ENCODE measurements around the gene NTRK3. TPM values are rescaled to one million over a fixed set of nuclear protein-coding genes. Genes with fewer than 3 reads are reported as not detected.

The NTRK3 gene
- total RNA-seq, 1 donor from 2014 or later = not detected

DNA sequence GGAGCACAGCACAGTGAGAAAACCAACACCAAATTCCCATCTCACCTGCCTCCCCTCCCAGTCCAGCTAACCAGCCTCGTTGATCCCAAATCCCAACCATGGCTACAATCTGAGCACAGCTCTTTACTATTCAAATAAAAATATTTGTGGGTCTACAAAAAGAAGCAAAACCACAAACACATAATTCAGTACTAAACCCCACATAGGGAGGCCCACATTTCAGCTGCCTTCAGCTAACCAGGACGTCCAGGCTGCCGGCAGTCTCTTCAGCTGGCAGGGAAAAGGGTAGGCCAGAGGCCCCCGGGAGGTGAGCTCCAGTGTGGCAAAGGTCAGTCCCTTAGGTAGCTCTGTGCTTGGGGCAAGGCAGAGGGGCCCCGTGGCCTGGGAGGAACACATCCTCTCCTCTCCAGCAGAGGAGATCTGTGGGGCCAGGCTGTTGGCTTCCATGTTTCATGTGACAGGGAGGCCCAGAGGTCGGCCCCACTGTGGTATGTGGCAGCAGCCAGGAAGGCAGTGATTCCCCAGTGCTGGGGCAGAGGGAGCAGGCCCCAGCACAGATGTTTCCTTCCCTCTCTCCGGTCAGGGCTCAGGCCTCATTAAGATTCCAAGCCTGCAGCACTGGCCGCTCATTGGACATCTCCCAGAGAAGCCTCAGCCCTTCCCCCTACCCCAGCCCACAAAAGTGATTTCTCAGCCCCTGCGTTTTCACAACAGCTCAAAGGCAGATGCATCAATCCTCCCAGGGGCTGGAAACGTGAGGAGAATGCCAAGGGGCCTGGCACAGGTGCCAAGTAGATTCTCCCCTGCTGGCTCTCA is 381.4 kb downstream of the NTRK3 start:
- no peaks in the 10 kb centered on the region for H3K36me3 Mint-ChIP-seq (ENCODE audit: unreplicated experiment)

DNA sequence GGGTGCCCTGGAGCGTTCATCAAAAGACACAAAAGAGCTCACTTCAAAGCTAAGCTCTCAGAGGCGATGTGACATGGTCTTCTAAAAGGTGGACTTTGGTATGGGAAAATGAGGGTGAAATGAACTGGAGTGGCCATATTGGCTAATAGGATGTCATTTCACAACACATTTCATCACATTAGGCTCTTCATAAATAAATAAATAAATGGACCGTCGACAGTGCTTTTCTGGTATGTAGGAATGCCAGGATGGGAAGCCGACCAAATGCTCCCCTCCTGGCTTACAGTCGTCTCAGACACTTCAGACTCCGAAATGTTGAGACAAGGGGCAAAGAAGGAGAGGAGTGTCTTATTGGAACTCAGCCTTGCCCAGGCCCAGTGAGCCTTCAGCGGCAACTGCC is 383.0 kb downstream of the NTRK3 start:
- DNase-seq (ENCODE audit: extremely low spot score, unreplicated experiment) = no peak
- H3K4me1 Mint-ChIP-seq (ENCODE audit: unreplicated experiment) = no peaks in the 10 kb centered on the region
- TF ChIP-seq, protein P1, sequence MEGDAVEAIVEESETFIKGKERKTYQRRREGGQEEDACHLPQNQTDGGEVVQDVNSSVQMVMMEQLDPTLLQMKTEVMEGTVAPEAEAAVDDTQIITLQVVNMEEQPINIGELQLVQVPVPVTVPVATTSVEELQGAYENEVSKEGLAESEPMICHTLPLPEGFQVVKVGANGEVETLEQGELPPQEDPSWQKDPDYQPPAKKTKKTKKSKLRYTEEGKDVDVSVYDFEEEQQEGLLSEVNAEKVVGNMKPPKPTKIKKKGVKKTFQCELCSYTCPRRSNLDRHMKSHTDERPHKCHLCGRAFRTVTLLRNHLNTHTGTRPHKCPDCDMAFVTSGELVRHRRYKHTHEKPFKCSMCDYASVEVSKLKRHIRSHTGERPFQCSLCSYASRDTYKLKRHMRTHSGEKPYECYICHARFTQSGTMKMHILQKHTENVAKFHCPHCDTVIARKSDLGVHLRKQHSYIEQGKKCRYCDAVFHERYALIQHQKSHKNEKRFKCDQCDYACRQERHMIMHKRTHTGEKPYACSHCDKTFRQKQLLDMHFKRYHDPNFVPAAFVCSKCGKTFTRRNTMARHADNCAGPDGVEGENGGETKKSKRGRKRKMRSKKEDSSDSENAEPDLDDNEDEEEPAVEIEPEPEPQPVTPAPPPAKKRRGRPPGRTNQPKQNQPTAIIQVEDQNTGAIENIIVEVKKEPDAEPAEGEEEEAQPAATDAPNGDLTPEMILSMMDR (IDR thresholded peaks at IDR 0.05) = no peak
- H3K4me3 Mint-ChIP-seq (ENCODE audit: unreplicated experiment) = no peak overlapping the region
- no peak overlapping the region for H3K27ac Mint-ChIP-seq (ENCODE audit: unreplicated experiment)
- peaks cover 6% of the 10 kb centered on the region for H3K9me3 Mint-ChIP-seq (ENCODE audit: unreplicated experiment)
- no peaks in the 10 kb centered on the region for H3K27me3 Mint-ChIP-seq (ENCODE audit: unreplicated experiment)
- H3K36me3 Mint-ChIP-seq (ENCODE audit: unreplicated experiment) = no peaks in the 10 kb centered on the region

More for the DNA sequence above, 381.4 kb downstream of the NTRK3 start:
- peaks cover 6% of the 10 kb centered on the region for H3K9me3 Mint-ChIP-seq (ENCODE audit: unreplicated experiment)
- H3K4me1 Mint-ChIP-seq (ENCODE audit: unreplicated experiment) = no peaks in the 10 kb centered on the region
- TF ChIP-seq, protein P1 (IDR thresholded peaks at IDR 0.05) = no peak
- H3K27ac Mint-ChIP-seq (ENCODE audit: unreplicated experiment) = no peak overlapping the region
- no peaks in the 10 kb centered on the region for H3K27me3 Mint-ChIP-seq (ENCODE audit: unreplicated experiment)
- DNase-seq (ENCODE audit: extremely low spot score, unreplicated experiment) = no peak
- no peak overlapping the region for H3K4me3 Mint-ChIP-seq (ENCODE audit: unreplicated experiment)

DNA sequence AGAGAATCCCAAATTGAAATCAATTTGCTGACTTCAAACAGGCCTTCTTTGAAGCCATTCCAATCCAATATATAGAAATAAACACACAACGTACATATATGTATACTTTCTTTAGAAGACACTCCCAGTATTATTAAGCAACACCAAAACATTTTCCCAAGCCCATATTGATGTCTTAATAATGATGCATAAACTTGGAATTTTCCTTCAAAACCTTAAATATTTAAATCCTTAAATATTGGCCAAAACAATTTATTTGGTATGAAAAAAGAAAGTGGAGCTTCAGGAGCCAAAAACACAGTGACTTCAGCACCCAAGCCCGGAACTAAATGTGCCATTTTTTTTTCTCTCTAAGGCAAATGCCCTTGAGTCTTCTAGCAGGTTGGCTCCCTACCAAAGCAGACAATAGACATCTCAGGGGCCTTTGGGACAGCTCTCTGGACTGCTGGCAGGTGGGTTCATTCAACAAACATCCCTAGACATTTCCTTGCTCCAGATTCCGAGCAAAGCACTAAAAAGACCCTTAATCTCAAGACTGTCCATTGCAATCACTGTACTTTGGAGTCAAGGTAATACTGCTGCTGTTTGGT is 384.7 kb downstream of the NTRK3 start:
- no peak overlapping the region for H3K4me3 Mint-ChIP-seq (ENCODE audit: unreplicated experiment)
- no peak for DNase-seq (ENCODE audit: extremely low spot score, unreplicated experiment)
- no peaks in the 10 kb centered on the region for H3K27me3 Mint-ChIP-seq (ENCODE audit: unreplicated experiment)
- TF ChIP-seq, protein P1 (IDR thresholded peaks at IDR 0.05) = no peak
- H3K4me1 Mint-ChIP-seq (ENCODE audit: unreplicated experiment) = no peaks in the 10 kb centered on the region
- H3K36me3 Mint-ChIP-seq (ENCODE audit: unreplicated experiment) = no peaks in the 10 kb centered on the region
- no peak overlapping the region for H3K27ac Mint-ChIP-seq (ENCODE audit: unreplicated experiment)
- H3K9me3 Mint-ChIP-seq (ENCODE audit: unreplicated experiment) = peaks cover 6% of the 10 kb centered on the region

DNA sequence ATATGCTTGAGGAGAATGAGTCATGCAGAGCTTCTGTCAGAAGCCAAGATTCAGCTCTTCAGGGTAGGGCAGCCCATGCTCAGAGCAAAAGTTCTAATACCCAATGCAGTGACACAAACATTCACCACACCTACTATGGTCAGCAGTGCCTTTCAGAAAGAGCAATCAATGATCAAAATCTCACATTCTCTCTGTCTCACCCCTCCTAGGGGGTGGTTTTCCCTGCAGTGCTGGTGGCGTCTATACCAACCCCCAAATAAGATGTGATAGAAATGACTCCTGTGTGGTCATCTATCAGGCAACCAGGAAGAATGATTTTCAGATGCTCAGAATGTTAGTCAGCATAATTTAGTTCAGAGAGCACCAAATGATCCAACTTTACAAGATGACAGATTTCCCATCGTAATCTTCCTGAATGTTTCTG is 385.3 kb downstream of the NTRK3 start:
- TF ChIP-seq, protein P1 (IDR thresholded peaks at IDR 0.05) = no peak
- Mint-ChIP-seq H3K4me1 (ENCODE audit: unreplicated experiment) (no peaks in the 10 kb centered on the region), H3K36me3 (ENCODE audit: unreplicated experiment) (no peaks in the 10 kb centered on the region), H3K9me3 (ENCODE audit: unreplicated experiment) (peaks cover 6% of the 10 kb centered on the region), H3K27me3 (ENCODE audit: unreplicated experiment) (no peaks in the 10 kb centered on the region), H3K4me3 (ENCODE audit: unreplicated experiment) (no peak overlapping the region), H3K27ac (ENCODE audit: unreplicated experiment) (no peak overlapping the region)
- no peak for DNase-seq (ENCODE audit: extremely low spot score, unreplicated experiment)

DNA sequence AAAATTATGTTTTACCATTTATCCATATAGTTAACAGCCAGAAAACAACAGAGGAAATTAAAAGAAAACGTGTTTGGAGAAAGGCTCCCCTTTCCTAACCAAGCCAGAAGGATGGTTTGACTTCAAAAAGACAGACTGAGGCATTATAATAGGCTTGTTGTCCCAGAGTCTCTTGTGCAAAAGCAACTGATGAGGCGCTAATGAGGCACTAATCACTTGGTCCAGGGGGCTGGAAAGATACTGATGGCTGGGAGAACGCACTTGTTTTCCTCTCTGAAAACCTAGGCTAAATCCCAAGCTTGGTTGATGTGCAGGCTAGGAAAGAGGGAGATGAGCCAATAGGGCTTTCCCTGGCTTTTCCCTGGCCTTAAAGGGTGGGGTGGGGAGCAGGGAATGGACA is 389.6 kb downstream of the NTRK3 start:
- H3K27ac Mint-ChIP-seq (ENCODE audit: unreplicated experiment) = no peak overlapping the region
- no peaks in the 10 kb centered on the region for H3K27me3 Mint-ChIP-seq (ENCODE audit: unreplicated experiment)
- H3K36me3 Mint-ChIP-seq (ENCODE audit: unreplicated experiment) = no peaks in the 10 kb centered on the region
- no peaks in the 10 kb centered on the region for H3K4me1 Mint-ChIP-seq (ENCODE audit: unreplicated experiment)
- DNase-seq (ENCODE audit: extremely low spot score, unreplicated experiment) = no peak
- H3K4me3 Mint-ChIP-seq (ENCODE audit: unreplicated experiment) = no peak overlapping the region
- H3K9me3 Mint-ChIP-seq (ENCODE audit: unreplicated experiment) = peaks cover 4% of the 10 kb centered on the region
- TF ChIP-seq, protein P1 (IDR thresholded peaks at IDR 0.05) = no peak

Data from osteocyte (in vitro differentiated cells).